H1 (cell line): ENCODE results near the gene CALCOCO2. TPM values are rescaled to one million over a fixed set of nuclear protein-coding genes. Genes with fewer than 3 reads are reported as not detected.

Experiments
- EP300 ChIP-seq, 2 experiments: IDR thresholded peaks; 1 replicate in 1 of 2; 2 replicates in 1 of 2; pipeline ENCODE4 v1.6.1; 2011 to 2012; ENCODE audit warnings: low read depth in 2 of 2, low read length in 2 of 2, mild to moderate bottlenecking in 2 of 2, borderline replicate concordance in 1 of 2, inconsistent platforms in 1 of 2, moderate library complexity in 1 of 2
- EZH2 ChIP-seq: fragments of 200-600 bp; sonication (generic); IDR thresholded peaks from 2 replicates; pipeline ENCODE4 v1.7.1; 2012; ENCODE audit warnings: low read depth, mild to moderate bottlenecking, moderate library complexity, low read length, inconsistent platforms; ENCODE audit not compliant: severe bottlenecking
- JUND ChIP-seq: IDR thresholded peaks from 2 replicates; pipeline ENCODE4 v1.6.1; 2011; ENCODE audit warnings: mild to moderate bottlenecking, improper control_type of control experiment, low read length
- ZNF274 ChIP-seq: IDR thresholded peaks from 2 replicates; pipeline ENCODE4 v1.7.0; 2012; ENCODE audit warnings: low read length, borderline replicate concordance; ENCODE audit errors: extremely low read depth
- polyA plus RNA-seq, 7 experiments: library from polyadenylated mRNA; depleted of rRNA in 3 of 7; stranded (reverse) in 5 of 7; unstranded in 2 of 7; fragments of >200 nt in 5 of 7; fragments of 200-250 nt in 2 of 7; gene quantifications; 1 replicate in 5 of 7; 2 replicates in 1 of 7; 4 replicates in 1 of 7; pipeline versions ENCODE4 v1.2.1 to v1.2.3, GENCODE V29; 2011 to 2013; ENCODE audit warnings: missing spikeins in 2 of 7, mixed read lengths in 2 of 7
- total RNA-seq: library from RNA; stranded (reverse); fragmentation: NEBNext Ultra II Directional; extraction: Animal tissue kit (Norgen Biotek cat#: 25700); gene quantifications from 2 replicates; pipeline ENCODE4 v1.2.1, GENCODE V29; 2021

The CALCOCO2 gene
- total and polyA plus RNA-seq, 2 of the 8 experiments (the other 6 are each of a cell fraction or from before 2014, with no cell fraction given): 12.1 to 31.8 TPM

GRCh38 chr17:48903401-48903800, 72.6 kb downstream of the CALCOCO2 start (continued):
- TF ChIP-seq EP300 (IDR thresholded peaks at IDR 0.05; ENCODE audit: borderline replicate concordance in 1 of 2, low read depth in 2 of 2, low read length in 2 of 2) (no peak), ZNF274 (no peak), EZH2 (no peak), JUND (no peak)
- TF ChIP-seq, all 59 proteins: peak for 0
